Karpas-422 (cell line): Measurements from ENCODE around the gene CENPA. TPM values are rescaled to one million over a fixed set of nuclear protein-coding genes. Genes with fewer than 3 reads are reported as not detected.
"Not testable (repeated sequence)": the region's sequence is repeated elsewhere in the genome, so short reads cannot be mapped to it uniquely, and the experiment has no call there.

ENCODE experiments used
- DNase-seq: peaks from one replicate; pipeline ENCODE4 v3.0.0-alpha.2; 2015
- H2AFZ ChIP-seq: fragments of 200-600 bp; sonication (generic); 2 replicates; pipeline ENCODE4 v1.6.1; 2014; ENCODE audit warnings: antibody characterized with exemption, low read length, mixed read lengths
- H3K27ac ChIP-seq: fragments of 200-600 bp; sonication (generic); 2 replicates; pipeline ENCODE4 v1.5.1; 2014; ENCODE audit warnings: mild to moderate bottlenecking, low read length, moderate library complexity
- H3K27me3 ChIP-seq: fragments of 200-600 bp; sonication (generic); 2 replicates; pipeline ENCODE4 v1.6.1; 2014; ENCODE audit warnings: low read length, mixed read lengths
- H3K36me3 ChIP-seq: fragments of 200-600 bp; sonication (generic); 2 replicates; pipeline ENCODE4 v1.6.1; 2014; ENCODE audit warnings: low read length, mixed read lengths; ENCODE audit not compliant: insufficient read depth
- H3K4me1 ChIP-seq: fragments of 200-600 bp; sonication (generic); 2 replicates; pipeline ENCODE4 v1.6.1; 2014; ENCODE audit warnings: mild to moderate bottlenecking, low read length, mixed read lengths
- H3K4me2 ChIP-seq: fragments of 200-600 bp; sonication (generic); 2 replicates; pipeline ENCODE4 v1.6.1; 2014; ENCODE audit warnings: low read length, low read depth, mild to moderate bottlenecking; ENCODE audit not compliant: poor library complexity, severe bottlenecking
- H3K4me3 ChIP-seq: fragments of 200-600 bp; sonication (generic); 2 replicates; pipeline ENCODE4 v1.5.1; 2014; ENCODE audit warnings: mild to moderate bottlenecking, antibody characterized with exemption, low read length, mixed read lengths
- H3K79me2 ChIP-seq: fragments of 200-600 bp; sonication (generic); 2 replicates; pipeline ENCODE4 v1.6.1; 2014; ENCODE audit warnings: mild to moderate bottlenecking, low read length, mixed read lengths
- H3K9ac ChIP-seq: fragments of 200-600 bp; sonication (generic); 2 replicates; pipeline ENCODE4 v1.6.0; 2014; ENCODE audit warnings: low read length
- H3K9me2 ChIP-seq: fragments of 200-600 bp; sonication (generic), shearing (Covaris generic); replicated peaks from 2 replicates; pipeline ENCODE4 v1.6.0; 2014; ENCODE audit warnings: mild to moderate bottlenecking, low read length, moderate library complexity; ENCODE audit not compliant: insufficient read depth
- H3K9me3 ChIP-seq: fragments of 300-700, 200-600 bp; sonication (generic); 2 replicates; pipeline ENCODE4 v1.6.1; 2014; ENCODE audit warnings: low read length, mixed read lengths
- H4K20me1 ChIP-seq: fragments of 200-600 bp; sonication (generic); 2 replicates; pipeline ENCODE4 v1.6.1; 2014; ENCODE audit warnings: mild to moderate bottlenecking, antibody characterized with exemption, low read length, low read depth; ENCODE audit not compliant: insufficient read depth
- total RNA-seq: library from RNA; depleted of rRNA; stranded (reverse); fragments of >200 nt; shearing (Covaris generic); gene quantifications from 2 replicates; pipeline ENCODE4 v1.2.3, GENCODE V29; 2014; ENCODE audit warnings: low replicate concordance

The CENPA gene
- total RNA-seq, 1 experiment from 2014 or later: 21.1 TPM

DNA sequence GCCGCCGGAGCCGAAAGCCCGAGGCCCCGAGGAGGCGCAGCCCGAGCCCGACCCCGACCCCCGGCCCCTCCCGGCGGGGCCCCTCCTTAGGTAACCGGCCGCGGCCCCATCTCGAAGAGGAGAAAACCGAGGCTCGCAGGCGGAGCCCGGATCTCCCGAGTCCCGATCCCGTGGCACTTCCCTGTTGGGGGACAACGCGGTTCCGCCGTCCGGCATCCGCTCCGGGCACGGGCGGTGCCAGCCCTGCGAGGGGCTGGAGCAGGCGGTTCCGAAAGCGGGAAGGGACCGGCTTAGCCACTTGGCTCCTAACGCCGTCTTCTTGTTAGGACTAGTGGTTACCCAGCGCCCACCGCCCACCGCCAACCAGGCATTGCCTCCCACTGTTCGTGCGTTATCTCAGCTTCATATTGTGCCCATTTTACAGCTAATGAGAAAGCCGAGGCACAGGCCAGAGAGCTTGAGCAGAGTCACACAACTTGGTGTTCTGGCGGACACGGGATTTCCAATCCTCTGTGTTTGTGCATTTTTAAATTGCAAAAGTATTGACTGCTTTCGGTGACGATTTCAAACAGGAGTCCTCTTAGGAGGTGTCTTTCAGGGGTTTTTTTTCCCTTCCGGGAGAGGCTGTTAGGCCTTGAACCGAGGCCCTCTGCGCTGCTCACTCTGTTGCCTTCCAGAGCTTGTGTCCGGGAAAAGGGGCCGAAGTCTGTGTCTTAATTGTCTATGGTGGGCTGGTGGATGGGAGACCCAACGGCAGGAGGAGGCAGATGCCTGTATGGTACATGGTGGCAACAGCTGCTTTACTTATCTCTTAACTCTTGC, 562 bp downstream of the CENPA start:
- Histone ChIP-seq H3K9ac (peak overlapping the region; percentile 92), H3K4me2 (peak overlapping the region; percentile 99), H3K4me3 (peak overlapping the region; percentile 97), H3K4me1 (peaks cover 18% of the 10 kb centered on the region), H3K36me3 (peaks cover 25% of the 10 kb centered on the region), H3K79me2 (peaks cover 51% of the 10 kb centered on the region), H3K27ac (peak overlapping the region; percentile 66), H3K27me3 (no peaks in the 10 kb centered on the region), H2AFZ (peak overlapping the region; percentile 85; the same call in 1 of the 2 replicates), H4K20me1 (no peaks in the 10 kb centered on the region), H3K9me3 (no peaks in the 10 kb centered on the region), H3K9me2 (no peaks in the 10 kb centered on the region)
- DNase-seq: peak; percentile 72

DNA sequence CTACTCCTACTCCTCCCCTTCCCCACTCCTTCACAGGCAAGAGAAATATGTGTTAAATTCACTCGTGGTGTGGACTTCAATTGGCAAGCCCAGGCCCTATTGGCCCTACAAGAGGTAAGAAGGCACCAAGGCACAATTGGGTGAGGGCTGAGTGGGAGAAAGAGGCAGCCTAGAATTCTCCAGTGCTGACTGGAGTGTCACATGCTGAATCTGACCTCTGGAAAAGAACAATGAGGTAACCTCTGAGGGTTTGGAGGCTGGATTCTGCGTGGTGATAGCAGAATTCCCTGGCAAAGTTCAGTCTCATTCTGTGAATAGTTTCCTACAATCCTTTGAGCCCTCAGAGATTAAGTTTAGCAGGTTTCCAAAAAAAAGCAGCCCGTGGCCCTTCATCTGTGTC, 6.9 kb downstream of the CENPA start:
- H2AFZ ChIP-seq: no peak overlapping the region
- H3K27me3 ChIP-seq: no peaks in the 10 kb centered on the region
- no peak overlapping the region for H3K4me2 ChIP-seq
- H3K79me2 ChIP-seq: peaks cover 42% of the 10 kb centered on the region
- no peaks in the 10 kb centered on the region for H3K9me3 ChIP-seq
- no peak overlapping the region for H3K4me3 ChIP-seq
- H4K20me1 ChIP-seq: no peaks in the 10 kb centered on the region
- H3K9me2 ChIP-seq: no peaks in the 10 kb centered on the region
- H3K36me3 ChIP-seq: peaks cover 44% of the 10 kb centered on the region
- H3K9ac ChIP-seq: no peak overlapping the region
- no peak overlapping the region for H3K27ac ChIP-seq
- peaks cover 3% of the 10 kb centered on the region for H3K4me1 ChIP-seq
- DNase-seq: no peak

DNA sequence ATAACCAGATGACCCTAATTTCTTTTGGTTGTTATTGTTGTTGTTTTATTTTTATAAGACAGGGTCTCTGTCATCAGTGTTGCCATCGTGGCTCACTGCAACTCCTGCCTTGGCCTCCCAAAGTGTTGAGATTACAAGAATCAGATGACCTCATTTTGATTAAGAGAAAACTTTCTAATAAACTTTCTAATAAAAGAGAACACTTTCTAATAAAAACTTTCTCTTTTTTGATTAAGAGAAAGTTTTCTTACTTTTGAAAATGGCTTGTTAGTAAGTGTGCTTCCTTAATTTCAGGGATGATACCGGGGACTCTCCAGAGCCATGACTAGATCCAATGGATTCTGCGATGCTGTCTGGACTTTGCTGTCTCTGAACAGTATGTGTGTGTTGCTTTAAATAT, 7.7 kb downstream of the CENPA start:
- Histone ChIP-seq H3K27ac (no peak overlapping the region), H3K9me2 (no peaks in the 10 kb centered on the region), H2AFZ (no peak overlapping the region), H3K9ac (no peak overlapping the region), H3K36me3 (peaks cover 41% of the 10 kb centered on the region), H3K9me3 (no peaks in the 10 kb centered on the region), H3K79me2 (peaks cover 34% of the 10 kb centered on the region), H3K4me1 (no peaks in the 10 kb centered on the region), H3K4me3 (no peak overlapping the region), H3K27me3 (no peaks in the 10 kb centered on the region), H3K4me2 (no peak overlapping the region), H4K20me1 (no peaks in the 10 kb centered on the region)
- DNase-seq: no peak

DNA sequence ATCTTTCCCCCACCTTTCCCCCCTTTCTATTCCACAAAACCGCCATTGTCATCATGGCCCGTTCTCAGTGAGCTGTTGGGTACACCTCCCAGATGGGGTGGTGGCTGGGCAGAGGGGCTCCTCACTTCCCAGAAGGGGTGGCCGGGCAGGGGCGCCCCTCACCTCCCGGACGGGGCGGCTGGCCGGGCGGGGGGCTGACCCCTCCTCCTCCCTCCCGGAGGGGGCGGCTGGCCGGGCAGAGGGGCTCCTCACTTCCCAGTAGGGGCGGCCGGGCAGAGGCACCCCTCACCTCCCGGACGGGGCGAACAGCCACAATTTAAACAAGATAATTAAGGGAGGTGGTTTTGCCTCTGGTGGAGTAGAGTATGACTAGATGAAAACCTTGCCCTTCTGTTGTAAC, 9.3 kb downstream of the CENPA start:
- not testable (repeated sequence) for DNase-seq, H3K9me3 ChIP-seq, H3K9me2 ChIP-seq, H3K9ac ChIP-seq, H3K4me1 ChIP-seq, H3K27ac ChIP-seq, H4K20me1 ChIP-seq, H3K4me2 ChIP-seq, H3K27me3 ChIP-seq, H3K4me3 ChIP-seq, H2AFZ ChIP-seq
- Histone ChIP-seq H3K36me3 (peaks cover 29% of the 10 kb centered on the region), H3K79me2 (peaks cover 19% of the 10 kb centered on the region)

DNA sequence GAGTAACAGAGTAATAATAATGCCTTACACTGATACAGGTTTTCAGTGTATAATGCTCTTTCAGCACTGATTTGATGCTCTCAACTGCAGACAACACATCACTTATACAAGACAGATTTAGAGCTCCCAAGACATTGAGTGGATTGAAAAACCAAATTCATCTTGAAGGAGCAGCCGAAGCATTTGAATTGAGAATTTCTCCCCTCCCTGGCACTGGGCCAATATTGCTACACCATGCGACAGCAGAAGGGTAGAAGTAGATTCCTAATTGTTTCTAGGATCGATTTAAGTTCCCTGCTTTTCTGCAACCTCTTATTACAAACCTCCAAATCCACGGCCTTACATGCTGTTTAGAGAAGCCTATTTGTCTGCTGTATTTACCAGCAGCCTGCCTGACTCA, 15.5 kb downstream of the CENPA start:
- Histone ChIP-seq H3K4me2 (no peak overlapping the region), H2AFZ (no peak overlapping the region), H3K9ac (no peak overlapping the region), H3K9me3 (no peaks in the 10 kb centered on the region), H3K36me3 (no peaks in the 10 kb centered on the region; the same call in 1 of the 2 replicates), H3K79me2 (no peaks in the 10 kb centered on the region), H3K27me3 (no peaks in the 10 kb centered on the region), H3K4me3 (no peak overlapping the region), H4K20me1 (no peaks in the 10 kb centered on the region), H3K9me2 (no peaks in the 10 kb centered on the region), H3K4me1 (no peaks in the 10 kb centered on the region), H3K27ac (no peak overlapping the region)
- DNase-seq: no peak

DNA sequence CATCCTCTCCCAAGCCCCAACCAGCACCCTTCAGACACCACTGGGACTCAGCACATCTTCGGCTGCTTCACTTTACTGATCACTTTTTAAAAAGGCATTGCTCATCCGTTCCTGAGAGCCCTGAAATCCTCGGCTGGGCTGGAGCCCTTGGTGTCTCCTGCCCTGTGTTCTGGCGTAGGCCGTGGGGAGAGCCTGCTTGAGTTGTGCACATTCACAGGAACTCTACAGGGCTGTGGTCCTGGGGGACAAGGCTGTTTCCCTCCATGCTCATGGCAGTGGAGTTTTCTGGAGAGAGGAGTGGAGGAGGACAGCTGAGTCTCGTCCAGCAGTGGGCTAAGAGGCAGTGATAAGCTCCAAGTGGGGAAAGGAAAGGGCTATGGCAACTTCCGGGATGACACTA, 15.9 kb downstream of the CENPA start:
- no peaks in the 10 kb centered on the region for H3K27me3 ChIP-seq
- no peak for DNase-seq
- H3K4me3 ChIP-seq: no peak overlapping the region
- no peaks in the 10 kb centered on the region for H4K20me1 ChIP-seq
- H3K27ac ChIP-seq: no peak overlapping the region
- no peaks in the 10 kb centered on the region; the same call in 1 of the 2 replicates for H3K36me3 ChIP-seq
- no peak overlapping the region for H3K4me2 ChIP-seq
- no peaks in the 10 kb centered on the region for H3K9me2 ChIP-seq
- H3K9ac ChIP-seq: no peak overlapping the region
- H3K4me1 ChIP-seq: no peaks in the 10 kb centered on the region
- no peaks in the 10 kb centered on the region for H3K9me3 ChIP-seq
- H2AFZ ChIP-seq: no peak overlapping the region
- no peaks in the 10 kb centered on the region for H3K79me2 ChIP-seq

DNA sequence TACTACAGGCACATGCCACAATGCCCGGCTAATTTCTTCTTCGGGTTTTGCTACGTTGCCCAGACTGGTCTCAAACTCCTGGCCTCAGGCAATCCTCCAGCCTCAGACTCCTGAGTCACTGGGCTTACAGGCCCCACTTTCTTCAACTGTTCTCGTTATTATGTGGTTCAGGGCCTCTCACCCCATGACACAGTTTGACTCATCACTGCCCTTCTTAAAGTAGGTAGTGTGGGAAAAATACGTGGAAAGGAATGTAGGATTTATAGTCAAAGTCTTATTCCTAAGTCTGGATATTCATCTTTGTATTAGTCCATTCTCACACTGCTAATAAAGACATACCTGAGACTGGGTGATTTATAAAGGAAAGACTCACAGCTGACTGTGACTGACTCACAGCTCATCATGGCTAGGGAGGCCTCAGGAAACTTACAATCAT, 19.4 kb downstream of the CENPA start:
- H4K20me1 ChIP-seq: no peaks in the 10 kb centered on the region
- no peak overlapping the region for H3K4me3 ChIP-seq
- no peak overlapping the region for H2AFZ ChIP-seq
- no peaks in the 10 kb centered on the region for H3K9me3 ChIP-seq
- H3K27me3 ChIP-seq: no peaks in the 10 kb centered on the region
- no peak overlapping the region for H3K27ac ChIP-seq
- no peak overlapping the region for H3K9ac ChIP-seq
- no peaks in the 10 kb centered on the region for H3K79me2 ChIP-seq
- H3K9me2 ChIP-seq: no peaks in the 10 kb centered on the region
- H3K36me3 ChIP-seq: no peaks in the 10 kb centered on the region
- H3K4me2 ChIP-seq: no peak overlapping the region
- DNase-seq: no peak
- H3K4me1 ChIP-seq: no peaks in the 10 kb centered on the region

DNA sequence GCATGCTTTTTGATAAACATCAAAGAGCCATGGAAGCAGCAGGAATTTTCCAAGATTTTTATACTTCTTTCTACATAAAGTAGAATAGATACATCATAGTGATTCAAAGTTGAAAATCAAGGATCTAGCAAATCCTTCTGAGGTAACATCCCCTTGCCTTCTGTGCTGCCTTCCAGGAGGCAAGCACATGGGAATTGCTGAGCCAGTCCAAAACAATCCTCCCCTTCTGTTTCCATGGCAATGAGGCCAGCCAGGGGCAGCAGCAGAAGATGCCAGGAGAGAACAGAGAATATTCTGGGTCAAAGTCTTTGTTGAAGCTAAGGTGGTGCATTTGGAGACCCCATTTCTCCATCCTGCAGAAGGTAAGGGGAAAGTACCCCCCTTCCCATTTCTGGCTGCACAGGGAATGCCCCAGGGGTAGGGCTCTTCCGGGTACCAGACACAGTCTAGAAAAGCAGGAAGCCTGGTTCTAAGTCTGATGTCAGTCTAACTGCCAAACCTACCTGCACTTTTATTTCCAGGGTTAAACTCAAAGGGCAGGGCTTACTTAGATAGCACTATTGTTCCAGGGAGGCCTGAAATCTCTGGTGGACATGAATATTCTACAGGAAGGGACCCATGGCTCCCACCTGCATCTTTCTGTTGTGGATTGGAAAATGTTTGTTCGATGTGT, 22.1 kb downstream of the CENPA start:
- no peak overlapping the region for H3K9ac ChIP-seq
- no peaks in the 10 kb centered on the region for H3K9me2 ChIP-seq
- no peaks in the 10 kb centered on the region for H3K4me1 ChIP-seq
- no peak overlapping the region for H2AFZ ChIP-seq
- H3K36me3 ChIP-seq: no peaks in the 10 kb centered on the region
- no peaks in the 10 kb centered on the region for H4K20me1 ChIP-seq
- DNase-seq: no peak
- no peaks in the 10 kb centered on the region for H3K9me3 ChIP-seq
- H3K79me2 ChIP-seq: no peaks in the 10 kb centered on the region
- H3K27me3 ChIP-seq: no peaks in the 10 kb centered on the region
- no peak overlapping the region for H3K27ac ChIP-seq
- no peak overlapping the region for H3K4me3 ChIP-seq
- H3K4me2 ChIP-seq: no peak overlapping the region
